ENCODE data around the gene PRKD2. TPM values are rescaled to one million over a fixed set of nuclear protein-coding genes. Genes with fewer than 3 reads are reported as not detected.

PRKD2 gene
- 21.2 and 25.2 TPM in 2 replicates for total RNA-seq

DNA sequence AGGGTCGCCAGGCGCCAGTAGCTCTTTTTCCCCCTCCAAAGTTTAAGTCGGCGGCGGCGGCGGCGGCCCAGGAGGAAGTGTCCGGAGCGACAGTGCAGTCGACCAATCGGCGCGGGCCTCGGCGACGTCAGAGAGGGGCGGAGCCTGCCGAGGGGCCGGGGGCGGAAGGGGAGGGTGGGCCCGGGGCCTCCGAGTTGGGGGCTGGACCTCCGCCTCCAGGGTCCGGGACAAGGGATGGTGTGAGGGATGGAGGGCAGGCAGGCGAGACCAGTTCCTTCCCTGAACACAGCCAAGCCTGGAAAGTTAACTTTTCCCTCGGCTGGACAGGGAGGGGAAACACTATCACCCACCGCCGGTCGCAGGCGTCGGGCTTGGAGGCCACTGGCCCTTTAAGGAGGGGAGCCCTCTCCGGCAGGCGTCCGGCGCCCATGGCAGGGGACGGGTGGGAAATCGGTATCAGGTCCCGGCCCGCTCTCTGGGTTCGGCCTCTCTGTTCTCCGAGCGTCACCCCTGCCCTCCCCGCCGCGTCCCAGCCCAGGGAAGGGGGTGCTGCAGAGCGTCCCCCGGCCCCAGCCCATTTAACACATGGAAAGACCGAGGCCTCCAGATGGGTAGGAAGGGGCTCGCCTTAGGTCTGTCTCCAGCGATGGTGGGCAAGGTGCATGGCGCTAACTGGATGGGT is at the start of gene PRKD2:
TSS of gene PRKD2 (minus strand) at position 81 of the 682 bp plus-strand sequence. CDS start 744 bp downstream, outside the sequence.

DNA sequence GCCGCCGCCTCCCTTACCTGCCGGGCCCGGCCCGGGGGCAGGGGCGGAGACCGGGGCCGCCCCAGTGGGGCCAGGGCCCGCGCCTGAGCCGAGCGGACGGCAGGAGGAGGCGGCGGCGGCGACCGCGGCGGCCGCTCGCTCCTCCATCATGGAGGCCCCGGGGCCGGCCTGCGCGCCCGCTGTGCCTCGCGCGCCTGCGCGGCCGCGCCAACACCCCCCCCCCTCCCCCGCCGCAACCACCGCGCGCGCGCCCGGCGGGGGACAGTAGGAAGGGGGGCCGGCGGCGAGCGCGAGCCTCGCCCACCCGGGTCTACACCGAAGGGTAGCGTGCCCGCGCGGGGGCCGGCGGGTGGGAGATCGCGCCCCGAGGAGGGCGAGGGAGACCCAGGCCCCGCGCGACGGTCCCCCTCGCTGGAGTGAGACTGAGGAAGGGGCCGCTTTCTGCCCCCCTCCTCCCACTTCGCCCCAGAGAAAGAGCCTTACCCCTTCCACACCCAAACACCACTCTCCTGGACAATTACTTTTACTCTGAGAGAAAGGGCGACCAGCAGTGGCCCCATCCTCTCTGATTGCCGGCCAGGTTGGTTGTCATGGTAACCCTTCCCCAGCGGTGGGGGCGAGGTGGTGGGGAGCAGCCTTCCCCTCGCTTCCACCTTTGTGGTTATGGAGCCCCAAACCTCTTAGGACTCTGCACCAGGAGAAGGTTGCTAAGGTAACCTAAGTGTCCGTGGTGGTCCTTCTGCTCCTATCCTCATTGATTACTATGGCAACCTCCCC is 29.6 kb upstream of the PRKD2 start, which contains the start of gene STRN4:
TSS of gene STRN4 (minus strand) at position 170 of the 777 bp plus-strand sequence. CDS start at position 150, 20 bp downstream.

DNA sequence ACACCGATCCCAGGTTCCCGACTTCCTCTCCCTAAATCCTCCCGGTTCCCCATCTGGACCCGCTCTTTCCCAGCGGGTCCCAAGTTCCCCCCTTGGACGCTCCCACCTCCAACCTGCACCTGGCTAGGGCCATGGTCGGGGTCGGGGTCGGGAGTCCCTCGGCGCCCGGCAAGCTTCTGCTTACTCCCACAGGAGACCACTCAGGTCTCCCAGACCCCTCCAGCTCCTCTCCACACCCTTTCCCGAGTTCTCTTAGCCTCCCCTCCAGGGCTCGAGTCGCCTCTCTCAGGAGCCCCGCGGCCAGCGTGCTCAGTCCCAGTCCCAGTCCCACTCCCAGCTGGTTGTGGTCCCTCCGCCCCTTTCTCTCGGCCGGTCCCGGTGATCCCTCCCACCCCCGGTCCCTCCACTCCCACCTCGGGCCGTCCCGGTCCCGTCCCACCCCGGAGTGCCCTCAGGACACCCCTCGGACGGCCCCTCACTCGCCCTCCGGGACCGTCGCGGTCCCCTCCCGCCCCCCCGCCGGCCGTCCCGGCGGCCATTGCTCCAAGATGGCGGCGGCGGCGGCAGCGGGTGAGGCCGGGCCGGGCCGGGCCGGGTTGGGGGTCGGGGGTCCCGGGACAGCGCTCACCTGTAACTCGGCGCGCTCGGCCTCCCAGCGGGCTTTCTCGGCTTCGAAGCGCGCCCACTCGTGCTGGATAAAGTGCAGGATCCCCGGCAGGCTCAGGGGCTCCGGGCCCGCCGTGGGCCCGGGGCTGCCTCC is 28.8 kb upstream of the PRKD2 start, which contains the start of gene FKRP:
TSS of gene FKRP (plus strand) at position 537 of the 760 bp plus-strand sequence. CDS start 9,394 bp downstream, outside the sequence.

DNA sequence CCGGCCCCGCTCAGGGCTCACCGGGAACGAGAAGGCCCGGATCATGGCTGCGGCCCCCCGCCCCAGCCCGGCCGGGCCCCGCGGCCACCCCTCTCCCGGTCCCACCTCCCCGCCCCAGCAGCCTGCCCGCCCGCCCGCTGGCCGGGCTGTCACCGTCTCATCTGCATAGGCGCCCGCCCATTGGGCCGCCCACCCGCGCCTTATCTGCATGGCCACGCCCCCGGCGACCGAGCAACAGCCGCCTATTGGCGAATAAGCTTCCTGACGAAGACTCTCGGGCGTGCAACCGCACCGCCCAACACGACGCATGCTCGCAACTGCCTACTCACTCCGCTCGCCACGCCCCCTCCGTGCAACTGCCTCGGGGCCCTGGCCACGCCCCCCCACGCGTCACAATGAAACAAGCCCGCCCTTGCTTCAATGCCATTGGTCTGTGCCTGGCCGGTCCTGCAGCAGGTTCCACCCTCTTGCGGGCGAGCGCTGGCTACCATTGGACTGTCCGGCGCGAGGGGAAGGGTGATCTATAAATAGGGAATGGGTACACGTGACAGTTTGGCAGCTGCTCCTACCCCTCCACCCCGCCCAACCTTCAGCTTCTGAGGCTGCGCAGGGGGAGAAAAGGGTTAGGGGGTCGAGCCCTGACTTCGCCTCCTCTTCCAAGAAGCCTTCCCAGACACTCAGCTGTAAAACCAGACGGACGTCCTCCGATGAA is 55.7 kb downstream of the PRKD2 start, which contains the start of gene DACT3:
TSS of gene DACT3 (minus strand) at position 163 of the 712 bp plus-strand sequence. CDS start at position 45, 118 bp downstream.

DNA sequence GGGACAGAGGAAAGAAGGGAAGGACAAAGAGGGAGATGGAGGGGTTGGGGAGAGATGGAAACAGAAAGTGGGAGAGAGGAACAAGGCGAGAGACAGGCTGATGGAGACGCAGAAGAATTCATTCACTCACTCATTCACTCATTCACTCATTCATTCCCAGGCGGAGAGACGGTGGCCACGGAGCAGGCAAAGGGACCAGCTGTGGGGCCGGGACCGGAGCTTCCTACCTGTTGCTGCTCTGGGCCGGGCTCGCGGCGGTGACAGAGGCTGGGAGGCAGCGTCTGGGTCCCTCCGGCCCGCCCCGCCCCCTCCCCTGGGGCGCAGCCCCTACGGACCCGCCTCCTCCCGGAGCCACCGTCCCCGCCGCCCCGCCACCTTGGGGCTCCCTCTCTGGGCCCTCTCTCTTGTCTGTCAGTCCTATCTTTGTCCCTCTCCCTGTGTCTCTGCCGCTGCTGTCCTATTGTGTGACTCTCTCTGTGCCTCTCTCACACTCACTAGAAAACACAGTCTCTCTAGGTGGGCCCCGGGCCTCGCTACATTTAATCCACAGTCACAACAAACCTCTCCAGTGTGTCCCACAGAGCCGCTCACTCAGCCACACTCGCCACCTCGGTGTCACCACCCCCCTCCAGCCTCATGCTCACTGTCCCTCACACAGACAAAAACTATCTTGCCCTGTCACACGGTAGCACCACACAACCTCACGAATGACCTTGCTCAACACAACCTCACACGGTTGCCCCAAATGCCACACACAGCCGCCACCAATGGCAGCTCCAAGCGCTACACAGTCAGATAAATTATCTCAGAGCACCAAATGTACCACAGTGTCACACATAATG is 80.8 kb downstream of the PRKD2 start, which contains the start of gene GNG8:
TSS of gene GNG8 (minus strand) at position 283 of the 842 bp plus-strand sequence. CDS start 1,520 bp downstream, outside the sequence.

DNA sequence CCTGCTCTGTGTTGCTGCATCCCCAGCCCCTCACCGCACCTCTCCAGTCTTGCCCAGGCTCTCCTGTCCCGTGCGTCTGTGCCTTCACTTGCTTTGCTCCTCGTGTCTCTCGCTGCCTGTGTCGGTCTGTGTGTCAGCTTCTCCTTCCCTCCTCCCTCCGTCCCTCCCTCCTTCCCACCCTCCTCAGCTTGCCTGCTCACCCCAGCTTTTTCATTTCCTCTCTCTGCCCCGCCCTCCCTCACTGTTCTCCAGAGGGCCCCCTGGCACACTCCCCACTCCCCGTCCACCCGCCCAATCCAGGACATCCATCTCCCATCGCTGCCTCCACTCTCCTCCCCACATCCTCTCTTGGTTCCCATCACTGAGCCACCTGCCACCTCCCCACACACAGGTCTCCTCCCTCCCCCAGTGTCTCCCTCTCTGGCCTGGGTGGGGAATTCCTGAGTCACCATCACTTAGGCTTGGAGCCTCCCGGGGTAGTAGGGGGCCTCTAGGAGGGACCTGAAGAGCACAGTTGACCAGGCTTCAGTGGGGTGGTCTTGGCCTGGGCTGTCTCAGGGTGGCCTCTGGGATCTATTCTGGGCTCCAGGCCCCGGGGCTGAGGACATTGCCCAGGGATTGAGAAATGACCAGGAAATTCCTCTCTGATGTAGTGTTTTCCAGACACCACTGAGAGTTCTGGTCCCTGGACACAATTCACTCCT is 91.8 kb downstream of the PRKD2 start, which contains the start of gene PTGIR:
TSS of gene PTGIR (minus strand) at position 132 of the 704 bp plus-strand sequence. CDS start 864 bp downstream, outside the sequence.

Other genes starting within 250 kb of the PRKD2 start
- 0.72 and 2.3 TPM in 2 replicates for gene PNMA8A, start 245.6 kb downstream of the PRKD2 start, total RNA-seq
- 0.24 TPM in 1 of 2 replicates, not detected in the other for gene PNMA8B, start 221.2 kb downstream of the PRKD2 start, total RNA-seq
- gene CALM3, start 115.8 kb downstream of the PRKD2 start, total RNA-seq, result 47.7 and 84.1 TPM in 2 replicates
- not detected in 2 replicates for gene PTGIR, start 92.0 kb downstream of the PRKD2 start, total RNA-seq
- gene GNG8, start 80.9 kb downstream of the PRKD2 start, total RNA-seq, result not detected in 2 replicates
- gene DACT3, start 55.9 kb downstream of the PRKD2 start, total RNA-seq, result not detected in 2 replicates
- gene FKRP, start 28.9 kb upstream of the PRKD2 start, total RNA-seq, result 9.4 and 9.8 TPM in 2 replicates
- gene STRN4, start 29.3 kb upstream of the PRKD2 start, total RNA-seq, result 65.6 and 71.3 TPM in 2 replicates
- 172 and 449 TPM in 2 replicates for gene SLC1A5, start 71.5 kb upstream of the PRKD2 start, total RNA-seq
- 106 and 123 TPM in 2 replicates for gene AP2S1, start 133.7 kb upstream of the PRKD2 start, total RNA-seq
- gene ARHGAP35, start 143.9 kb upstream of the PRKD2 start, total RNA-seq, result 17.4 and 32.4 TPM in 2 replicates